Trophoblast cell (in vitro differentiated cells and primary cell): ENCODE measurements around the gene HLX.

ENCODE experiments used
- DNase-seq, 2 donors: peaks; one replicate each; pipeline ENCODE4 v3.0.0-alpha.2; 2016
- H2AFZ ChIP-seq: 2 replicates; pipeline ENCODE4 v1.6.1; 2013; ENCODE audit warnings: low read length, moderate library complexity, mild to moderate bottlenecking; ENCODE audit not compliant: insufficient read depth, poor library complexity
- H2AK5ac ChIP-seq: 2 replicates; pipeline ENCODE4 v1.6.1; 2013; ENCODE audit warnings: mild to moderate bottlenecking, low read length
- H2BK120ac ChIP-seq: 2 replicates; pipeline ENCODE4 v1.6.1; 2013; ENCODE audit warnings: low read length, mild to moderate bottlenecking, moderate library complexity; ENCODE audit not compliant: insufficient read depth, poor library complexity
- H2BK12ac ChIP-seq: 2 replicates; pipeline ENCODE4 v1.6.1; 2013; ENCODE audit warnings: mild to moderate bottlenecking, low read length, moderate library complexity
- H2BK5ac ChIP-seq: 2 replicates; pipeline ENCODE4 v1.6.1; 2013; ENCODE audit warnings: low read length, low read depth, moderate library complexity, mild to moderate bottlenecking; ENCODE audit not compliant: poor library complexity
- H3K14ac ChIP-seq: 2 replicates; pipeline ENCODE4 v1.6.1; 2013; ENCODE audit warnings: mild to moderate bottlenecking, low read length
- H3K18ac ChIP-seq: 2 replicates; pipeline ENCODE4 v1.6.1; 2013; ENCODE audit warnings: mild to moderate bottlenecking, low read length
- H3K23ac ChIP-seq: 2 replicates; pipeline ENCODE4 v1.6.1; 2013; ENCODE audit warnings: low read length
- H3K27ac ChIP-seq: 2 replicates; pipeline ENCODE4 v1.5.1; 2013; ENCODE audit warnings: low read depth, mild to moderate bottlenecking, inconsistent platforms, low read length, moderate library complexity
- H3K27me3 ChIP-seq: 2 replicates; pipeline ENCODE4 v1.6.1; 2013; ENCODE audit warnings: inconsistent platforms, mild to moderate bottlenecking, low read length, moderate library complexity; ENCODE audit not compliant: insufficient read depth
- H3K36me3 ChIP-seq, 2 experiments: 1 replicate in 1 of 2; 2 replicates in 1 of 2; pipeline ENCODE4 v1.6.1; 2013; ENCODE audit warnings: low read length in 2 of 2, mild to moderate bottlenecking in 2 of 2, moderate library complexity in 1 of 2; ENCODE audit not compliant: insufficient read depth in 2 of 2, control insufficient read depth in 1 of 2
- H3K4ac ChIP-seq: 2 replicates; pipeline ENCODE4 v1.6.1; 2013; ENCODE audit warnings: low read depth, mild to moderate bottlenecking, low read length, moderate library complexity
- H3K4me1 ChIP-seq, 2 experiments: 1 replicate in 1 of 2; 2 replicates in 1 of 2; pipeline ENCODE4 v1.6.1; 2013; ENCODE audit warnings: low read length in 2 of 2, mild to moderate bottlenecking in 2 of 2, moderate library complexity in 1 of 2; ENCODE audit not compliant: insufficient read depth in 2 of 2, control insufficient read depth in 1 of 2
- H3K4me2 ChIP-seq: 2 replicates; pipeline ENCODE4 v1.6.1; 2013; ENCODE audit warnings: inconsistent platforms, mild to moderate bottlenecking, low read length, moderate library complexity
- H3K4me3 ChIP-seq: 2 replicates; pipeline ENCODE4 v1.5.1; 2013; ENCODE audit warnings: mild to moderate bottlenecking, low read depth, low read length, inconsistent platforms
- H3K79me1 ChIP-seq: one replicate; pipeline ENCODE4 v1.6.1; 2013; ENCODE audit warnings: low read length
- H3K79me2 ChIP-seq: 2 replicates; pipeline ENCODE4 v1.6.1; 2013; ENCODE audit warnings: low read length, mild to moderate bottlenecking; ENCODE audit not compliant: control insufficient read depth, insufficient read depth, poor library complexity
- H3K9ac ChIP-seq: 2 replicates; pipeline ENCODE4 v1.6.1; 2013; ENCODE audit warnings: mild to moderate bottlenecking, low read length
- H3K9me3 ChIP-seq: 2 replicates; pipeline ENCODE4 v1.6.1; 2013; ENCODE audit warnings: low read depth, mild to moderate bottlenecking, control low read depth, inconsistent platforms, low read length; ENCODE audit not compliant: insufficient read depth
- H4K12ac ChIP-seq: 2 replicates; pipeline ENCODE4 v1.6.1; 2013; ENCODE audit warnings: low read depth, mild to moderate bottlenecking, low read length, moderate library complexity
- H4K8ac ChIP-seq: 2 replicates; pipeline ENCODE4 v1.6.1; 2013; ENCODE audit warnings: low read depth, mild to moderate bottlenecking, low read length, moderate library complexity
- H4K91ac ChIP-seq: one replicate; pipeline ENCODE4 v1.6.1; 2013; ENCODE audit warnings: low read depth, mild to moderate bottlenecking, low read length, moderate library complexity
- whole genome bisulfite sequencing: extraction: QIAGEN DNeasy Blood & Tissue Kit; methylation state at CpG from one replicate; pipeline ENCODE4 v1.1.7; 2013; ENCODE audit warnings: missing lambda C conversion rate; ENCODE audit not compliant: insufficient read length, insufficient coverage; ENCODE audit errors: extremely low coverage; 5-methylcytosine and 5-hydroxymethylcytosine counted together

Gene HLX

GRCh38 chr1:220895412-220895946 lies 16.2 kb downstream of the HLX start:
- Histone ChIP-seq H3K79me2 (no peaks in the 10 kb centered on the region), H3K4me3 (no peak overlapping the region), H4K12ac (peak overlapping the region; percentile 38), H2BK5ac (no peak overlapping the region), H4K91ac (no peak overlapping the region), H3K27me3 (peaks cover 65% of the 10 kb centered on the region), H3K79me1 (no peaks in the 10 kb centered on the region), H3K14ac (no peak overlapping the region), H2BK12ac (no peak overlapping the region), H3K9me3 (peaks cover 13% of the 10 kb centered on the region), H2AFZ (no peak overlapping the region), H3K23ac (no peak overlapping the region), H3K27ac (no peak overlapping the region), H4K8ac (no peak overlapping the region), H2BK120ac (no peak overlapping the region), H3K4ac (no peak overlapping the region), H3K36me3 (no peaks in the 10 kb centered on the region), H3K18ac (no peak overlapping the region), H2AK5ac (no peak overlapping the region), H3K4me2 (no peak overlapping the region), H3K4me1 (peaks cover 8 to 10% of the 10 kb centered on the region in 2 experiments), H3K9ac (no peak overlapping the region)
- no CpG with 5 or more reads among the region's 35 CpGs for WGBS
- DNase-seq, result no peak

GRCh38 chr1:220896092-220896491 lies 16.8 kb downstream of the HLX start:
- H3K14ac ChIP-seq, result no peak overlapping the region

GRCh38 chr1:220900842-220901241 lies 21.6 kb downstream of the HLX start:
- Histone ChIP-seq H4K12ac (no peak overlapping the region), H3K9me3 (no peaks in the 10 kb centered on the region), H3K27me3 (peaks cover 12% of the 10 kb centered on the region), H3K9ac (no peak overlapping the region), H4K8ac (no peak overlapping the region), H3K4ac (no peak overlapping the region), H3K4me2 (no peak overlapping the region), H3K27ac (no peak overlapping the region), H3K23ac (no peak overlapping the region), H3K79me2 (no peaks in the 10 kb centered on the region), H4K91ac (no peak overlapping the region), H3K4me3 (no peak overlapping the region), H2BK120ac (no peak overlapping the region), H3K14ac (no peak overlapping the region), H2BK12ac (no peak overlapping the region), H2AK5ac (no peak overlapping the region), H2AFZ (no peak overlapping the region), H2BK5ac (no peak overlapping the region), H3K36me3 (no peaks in the 10 kb centered on the region), H3K79me1 (no peaks in the 10 kb centered on the region), H3K4me1 (no peaks in the 10 kb centered on the region), H3K18ac (no peak overlapping the region)
- no CpG with 5 or more reads among the region's 3 CpGs for WGBS
- DNase-seq, result no peak

More at GRCh38 chr1:220896092-220896491, 16.8 kb downstream of the HLX start:
- WGBS, result no CpG with 5 or more reads among the region's 12 CpGs
- Histone ChIP-seq H4K12ac (no peak overlapping the region), H3K27me3 (peaks cover 59% of the 10 kb centered on the region), H3K27ac (no peak overlapping the region), H3K23ac (no peak overlapping the region), H3K79me2 (no peaks in the 10 kb centered on the region), H3K18ac (no peak overlapping the region), H2AK5ac (no peak overlapping the region), H3K4ac (no peak overlapping the region), H3K79me1 (no peaks in the 10 kb centered on the region), H3K4me2 (no peak overlapping the region), H2BK5ac (no peak overlapping the region), H3K9ac (no peak overlapping the region), H2AFZ (no peak overlapping the region), H4K91ac (no peak overlapping the region), H3K4me1 (peaks cover 8 to 10% of the 10 kb centered on the region in 2 experiments), H4K8ac (no peak overlapping the region), H2BK120ac (no peak overlapping the region), H3K9me3 (peaks cover 13% of the 10 kb centered on the region), H2BK12ac (no peak overlapping the region), H3K4me3 (no peak overlapping the region), H3K36me3 (no peaks in the 10 kb centered on the region)
- no peak for DNase-seq

- H3K14ac ChIP-seq, result no peak overlapping the region
- peaks cover 1% of the 10 kb centered on the region for H3K27me3 ChIP-seq
- no peak overlapping the region for H3K4ac ChIP-seq
- H3K4me3 ChIP-seq, result no peak overlapping the region
- no peak overlapping the region for H3K18ac ChIP-seq
- no peaks in the 10 kb centered on the region for H3K36me3 ChIP-seq
- H2AFZ ChIP-seq, result no peak overlapping the region
- no peak overlapping the region for H3K27ac ChIP-seq
- no CpG with 5 or more reads among the region's 2 CpGs for WGBS
- H3K9ac ChIP-seq, result no peak overlapping the region
- H3K23ac ChIP-seq, result no peak overlapping the region
- no peaks in the 10 kb centered on the region for H3K79me2 ChIP-seq
- no peak overlapping the region for H4K91ac ChIP-seq
- no peaks in the 10 kb centered on the region for H3K79me1 ChIP-seq
- no peaks in the 10 kb centered on the region for H3K9me3 ChIP-seq
- H2BK5ac ChIP-seq, result no peak overlapping the region
- no peaks in the 10 kb centered on the region for H3K4me1 ChIP-seq
- no peak overlapping the region for H2AK5ac ChIP-seq
- no peak overlapping the region for H4K8ac ChIP-seq
- no peak overlapping the region for H4K12ac ChIP-seq
- no peak for DNase-seq
- no peak overlapping the region for H2BK120ac ChIP-seq
- H2BK12ac ChIP-seq, result no peak overlapping the region
- no peak overlapping the region for H3K4me2 ChIP-seq
These were observed 22.6 kb downstream of the HLX start for GRCh38 chr1:220901881-220902280.
